ENCODE results near the gene JAG2. TPM values are rescaled to one million over a fixed set of nuclear protein-coding genes. Genes with fewer than 3 reads are reported as not detected.
A peak's percentile ranks its signal among the peaks of the same experiment; 100 is the strongest.

JAG2 gene
- total RNA-seq, 2 experiments from 2014 or later: 0.66 to 1.3 TPM

DNA sequence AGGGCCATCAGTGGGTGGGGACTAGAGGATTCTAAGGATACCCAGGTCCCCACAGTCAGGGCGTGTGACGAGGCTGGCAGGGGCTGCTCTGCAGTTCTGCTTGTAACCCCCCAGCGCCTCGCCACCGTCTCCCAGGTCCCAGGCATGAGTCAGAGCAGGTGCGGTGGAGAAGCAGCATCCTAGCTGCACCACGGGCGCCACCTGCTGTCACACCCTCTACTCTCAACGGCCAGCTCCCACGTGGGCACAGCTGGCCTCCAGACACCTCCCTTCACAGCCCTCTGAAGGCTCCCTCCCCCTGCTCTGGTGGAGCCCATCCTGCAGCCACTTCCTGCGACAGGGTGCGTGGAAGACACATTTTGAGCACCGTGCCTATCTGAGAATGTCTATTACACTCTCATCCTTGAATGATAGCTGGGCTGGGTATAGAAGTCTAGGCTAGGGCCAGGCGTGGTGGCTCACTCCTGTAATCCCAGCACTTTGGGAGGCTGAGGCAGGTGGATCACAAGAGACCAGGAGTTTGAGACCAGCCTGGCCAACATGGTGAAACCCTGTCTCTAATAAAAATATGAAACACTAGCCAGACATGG lies 19.5 kb upstream of the JAG2 start:
- POLR2A ChIA-PET: no interaction called here
- no peak overlapping the region for H3K27ac Mint-ChIP-seq
- peaks cover 3% of the 10 kb centered on the region for H3K4me1 Mint-ChIP-seq (ENCODE audit: low read depth)
- intact Hi-C loops (cut with DNase I, micrococcal nuclease): no loop called here
- no peaks in the 10 kb centered on the region for H3K36me3 Mint-ChIP-seq (ENCODE audit: low read depth)
- H3K9me3 ChIP-seq (ENCODE audit: control insufficient read depth in 1 of 2, insufficient read depth in 1 of 2, low read length in 2 of 2): peaks cover 0 to 10% of the 10 kb centered on the region in 2 experiments
- no peaks in the 10 kb centered on the region for H3K9me3 Mint-ChIP-seq
- no peak overlapping the region for H3K4me3 Mint-ChIP-seq
- peaks cover 0 to 5% of the 10 kb centered on the region in 2 experiments for H3K27me3 ChIP-seq (ENCODE audit: control insufficient read depth in 1 of 2, insufficient read depth in 2 of 2, low read length in 2 of 2)
- DNase-seq (peak in 1 of 14 experiments; percentile 32), ATAC-seq (ENCODE audit: poor library complexity) (no peak)
- CTCF ChIA-PET: no interaction called here
- no peaks in the 10 kb centered on the region for H3K36me3 ChIP-seq (ENCODE audit: insufficient read depth, low read length)
- H3K27me3 Mint-ChIP-seq: peaks cover 7% of the 10 kb centered on the region
- peaks cover 6% of the 10 kb centered on the region for H3K4me1 ChIP-seq (ENCODE audit: insufficient read depth, low read length)
- no peak overlapping the region for H3K4me3 ChIP-seq (ENCODE audit: low read length)
- H3K27ac ChIP-seq (ENCODE audit: low read depth in 1 of 2, low read length in 2 of 2): no peak overlapping the region
- TF ChIP-seq, protein P1, sequence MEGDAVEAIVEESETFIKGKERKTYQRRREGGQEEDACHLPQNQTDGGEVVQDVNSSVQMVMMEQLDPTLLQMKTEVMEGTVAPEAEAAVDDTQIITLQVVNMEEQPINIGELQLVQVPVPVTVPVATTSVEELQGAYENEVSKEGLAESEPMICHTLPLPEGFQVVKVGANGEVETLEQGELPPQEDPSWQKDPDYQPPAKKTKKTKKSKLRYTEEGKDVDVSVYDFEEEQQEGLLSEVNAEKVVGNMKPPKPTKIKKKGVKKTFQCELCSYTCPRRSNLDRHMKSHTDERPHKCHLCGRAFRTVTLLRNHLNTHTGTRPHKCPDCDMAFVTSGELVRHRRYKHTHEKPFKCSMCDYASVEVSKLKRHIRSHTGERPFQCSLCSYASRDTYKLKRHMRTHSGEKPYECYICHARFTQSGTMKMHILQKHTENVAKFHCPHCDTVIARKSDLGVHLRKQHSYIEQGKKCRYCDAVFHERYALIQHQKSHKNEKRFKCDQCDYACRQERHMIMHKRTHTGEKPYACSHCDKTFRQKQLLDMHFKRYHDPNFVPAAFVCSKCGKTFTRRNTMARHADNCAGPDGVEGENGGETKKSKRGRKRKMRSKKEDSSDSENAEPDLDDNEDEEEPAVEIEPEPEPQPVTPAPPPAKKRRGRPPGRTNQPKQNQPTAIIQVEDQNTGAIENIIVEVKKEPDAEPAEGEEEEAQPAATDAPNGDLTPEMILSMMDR (IDR thresholded peaks at IDR 0.05): no peak

DNA sequence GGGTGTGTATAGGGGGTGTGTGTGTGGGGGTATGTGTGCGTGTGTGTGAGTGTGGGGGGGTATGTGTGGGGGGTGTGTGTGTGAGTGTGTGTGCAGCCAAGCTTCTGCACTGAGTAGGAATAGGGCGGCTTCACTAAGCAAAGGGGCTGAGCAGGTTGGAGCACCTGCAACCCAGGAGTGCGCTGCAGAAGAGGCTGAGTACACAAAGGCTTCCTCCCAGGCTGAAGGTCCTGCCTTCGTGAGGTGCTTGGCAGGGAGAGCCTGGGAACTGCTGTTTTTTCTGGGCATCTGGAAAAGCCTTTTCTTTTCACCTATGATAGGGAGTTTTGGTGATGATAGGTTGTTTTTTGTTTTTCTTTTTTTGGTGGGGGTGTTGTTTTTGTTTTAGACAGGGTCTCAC lies 18.5 kb upstream of the JAG2 start:
- ATAC-seq (ENCODE audit: poor library complexity): no peak
- TF ChIP-seq, protein P1 (IDR thresholded peaks at IDR 0.05): no peak
- no peaks in the 10 kb centered on the region for H3K9me3 Mint-ChIP-seq
- H3K4me3 ChIP-seq (ENCODE audit: low read length): no peak overlapping the region
- intact Hi-C loops (cut with DNase I, micrococcal nuclease): no loop called here
- H3K27ac ChIP-seq (ENCODE audit: low read depth in 1 of 2, low read length in 2 of 2): no peak overlapping the region
- no peaks in the 10 kb centered on the region for H3K36me3 Mint-ChIP-seq (ENCODE audit: low read depth)
- H3K4me1 ChIP-seq (ENCODE audit: insufficient read depth, low read length): peaks cover 11% of the 10 kb centered on the region
- H3K4me3 Mint-ChIP-seq: no peak overlapping the region
- no peak overlapping the region for H3K27ac Mint-ChIP-seq
- ChIA-PET POLR2A (no interaction called here), CTCF (no interaction called here)
- no peak for DNase-seq
- peaks cover 0 to 5% of the 10 kb centered on the region in 2 experiments for H3K27me3 ChIP-seq (ENCODE audit: control insufficient read depth in 1 of 2, insufficient read depth in 2 of 2, low read length in 2 of 2)
- H3K4me1 Mint-ChIP-seq (ENCODE audit: low read depth): peaks cover 4% of the 10 kb centered on the region
- peaks cover 0 to 10% of the 10 kb centered on the region in 2 experiments for H3K9me3 ChIP-seq (ENCODE audit: control insufficient read depth in 1 of 2, insufficient read depth in 1 of 2, low read length in 2 of 2)
- H3K36me3 ChIP-seq (ENCODE audit: insufficient read depth, low read length): no peaks in the 10 kb centered on the region
- H3K27me3 Mint-ChIP-seq: peaks cover 7% of the 10 kb centered on the region

DNA sequence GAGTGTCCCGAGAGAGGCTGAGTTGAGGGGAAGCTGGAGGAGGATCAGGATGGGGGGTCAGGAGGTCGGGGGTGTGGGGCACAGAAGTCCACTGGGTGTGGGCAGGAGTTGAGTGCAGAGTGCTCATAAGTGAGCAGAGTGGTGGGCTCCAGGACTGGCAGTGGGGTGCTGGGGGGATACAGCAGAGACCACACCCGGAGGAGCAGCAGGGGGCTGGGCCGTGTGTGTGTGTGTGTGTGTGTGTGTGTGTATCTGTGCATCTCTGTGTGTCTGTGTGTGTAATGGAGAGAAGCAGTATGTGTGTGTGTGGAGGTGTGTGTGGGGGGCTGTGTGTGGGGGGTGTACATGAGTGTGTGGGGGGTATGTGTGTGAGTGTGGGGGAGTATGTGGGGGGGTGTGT lies 17.4 kb upstream of the JAG2 start:
- Mint-ChIP-seq H3K36me3 (ENCODE audit: low read depth) (no peaks in the 10 kb centered on the region), H3K4me3 (no peak overlapping the region), H3K4me1 (ENCODE audit: low read depth) (peaks cover 7% of the 10 kb centered on the region), H3K9me3 (no peaks in the 10 kb centered on the region), H3K27ac (no peak overlapping the region), H3K27me3 (peaks cover 7% of the 10 kb centered on the region)
- Histone ChIP-seq H3K27ac (ENCODE audit: low read depth in 1 of 2, low read length in 2 of 2) (no peak overlapping the region), H3K9me3 (ENCODE audit: control insufficient read depth in 1 of 2, insufficient read depth in 1 of 2, low read length in 2 of 2) (peaks cover 0 to 10% of the 10 kb centered on the region in 2 experiments), H3K4me3 (ENCODE audit: low read length) (no peak overlapping the region), H3K27me3 (ENCODE audit: control insufficient read depth in 1 of 2, insufficient read depth in 2 of 2, low read length in 2 of 2) (peaks cover 0 to 5% of the 10 kb centered on the region in 2 experiments), H3K4me1 (ENCODE audit: insufficient read depth, low read length) (peaks cover 20% of the 10 kb centered on the region), H3K36me3 (ENCODE audit: insufficient read depth, low read length) (no peaks in the 10 kb centered on the region)
- ChIA-PET CTCF (no interaction called here), POLR2A (no interaction called here)
- no peak for ATAC-seq (ENCODE audit: poor library complexity)
- no peak for DNase-seq
- TF ChIP-seq, protein P1 (IDR thresholded peaks at IDR 0.05): no peak
- intact Hi-C loops (cut with DNase I, micrococcal nuclease): no loop called here

Measured in CD4-positive, alpha-beta T cell (primary cell).